ENCODE data around the gene HAUS2.
"Not testable (repeated sequence)": the region's sequence is repeated elsewhere in the genome, so short reads cannot be mapped to it uniquely, and the experiment has no call there.

Gene HAUS2

GRCh38 chr15:42584031-42584765 lies 35.6 kb downstream of the HAUS2 start:
- no peak for FAIRE-seq
- TF ChIP-seq POLR2A (IDR thresholded peaks at IDR 0.05; ENCODE audit: low read depth, low read length) = no peak
- no peak for DNase-seq (ENCODE audit: insufficient read length, low spot score)

DNA sequence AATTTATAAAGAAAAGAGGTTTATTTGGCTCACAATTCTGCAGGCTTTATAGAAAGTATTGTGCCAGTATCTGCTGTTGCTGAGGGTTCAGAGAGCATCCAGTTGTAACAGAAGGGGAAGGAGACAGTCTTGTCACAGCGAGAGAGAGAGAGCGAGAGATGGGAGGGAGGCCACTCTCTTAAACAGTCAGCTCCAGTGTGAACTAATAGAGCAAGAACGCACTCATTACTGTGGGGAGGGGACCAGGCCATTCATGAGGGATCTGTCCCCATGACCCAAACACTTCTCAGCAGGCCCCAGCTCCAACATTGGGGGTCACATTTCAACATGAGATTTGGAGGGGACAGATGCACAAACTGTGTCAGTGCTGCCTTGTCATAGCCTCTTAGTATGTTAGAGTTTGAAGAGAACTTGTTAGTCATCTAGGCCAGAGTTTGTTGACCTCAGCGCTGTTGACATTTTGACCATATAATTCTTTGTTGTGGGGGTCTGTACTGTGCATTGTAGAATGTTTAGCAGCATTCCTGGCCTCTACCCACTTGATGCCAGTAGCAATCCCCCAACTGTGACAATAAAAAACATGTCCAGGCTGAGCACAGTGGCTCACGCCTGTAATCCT lies 42.1 kb downstream of the HAUS2 start:
- FAIRE-seq (no peak), DNase-seq (ENCODE audit: insufficient read length, low spot score) (no peak)
- no peak for TF ChIP-seq POLR2A (IDR thresholded peaks at IDR 0.05; ENCODE audit: low read depth, low read length)

DNA sequence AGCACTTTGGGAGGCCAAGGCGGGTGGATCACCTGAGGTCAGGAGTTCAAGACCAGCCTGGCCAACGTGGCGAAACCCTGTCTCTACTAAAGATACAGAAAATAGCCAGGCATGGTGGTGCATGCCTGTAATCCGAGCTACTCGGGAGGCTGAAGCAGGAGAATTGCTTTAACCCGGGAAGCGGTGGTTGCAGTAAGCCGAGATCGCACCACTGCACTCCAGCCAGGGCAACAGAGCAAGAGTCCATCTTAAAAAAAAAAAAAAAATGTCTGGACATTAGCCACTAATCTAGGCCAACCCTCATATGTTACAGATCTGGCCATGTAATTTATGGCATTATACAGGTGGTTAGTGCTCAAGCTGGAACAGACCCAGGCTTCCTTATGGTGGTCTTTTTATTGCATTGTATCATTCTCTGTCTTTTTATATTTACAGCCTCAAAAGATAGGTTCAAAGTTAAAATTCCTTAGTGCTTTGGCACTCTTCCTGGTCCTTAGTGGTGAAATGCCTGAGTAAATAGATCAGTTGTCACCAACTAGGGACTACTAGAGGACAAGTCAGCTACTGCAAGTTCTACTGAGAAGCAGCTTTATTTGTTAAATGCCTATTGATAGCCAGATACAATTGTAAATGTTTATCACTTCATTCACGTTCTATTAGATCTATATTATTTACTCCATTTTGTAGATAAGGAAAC lies 42.7 kb downstream of the HAUS2 start:
- no peak for TF ChIP-seq POLR2A (IDR thresholded peaks at IDR 0.05; ENCODE audit: low read depth, low read length)
- FAIRE-seq (no peak), DNase-seq (ENCODE audit: insufficient read length, low spot score) (peak; percentile 40)

DNA sequence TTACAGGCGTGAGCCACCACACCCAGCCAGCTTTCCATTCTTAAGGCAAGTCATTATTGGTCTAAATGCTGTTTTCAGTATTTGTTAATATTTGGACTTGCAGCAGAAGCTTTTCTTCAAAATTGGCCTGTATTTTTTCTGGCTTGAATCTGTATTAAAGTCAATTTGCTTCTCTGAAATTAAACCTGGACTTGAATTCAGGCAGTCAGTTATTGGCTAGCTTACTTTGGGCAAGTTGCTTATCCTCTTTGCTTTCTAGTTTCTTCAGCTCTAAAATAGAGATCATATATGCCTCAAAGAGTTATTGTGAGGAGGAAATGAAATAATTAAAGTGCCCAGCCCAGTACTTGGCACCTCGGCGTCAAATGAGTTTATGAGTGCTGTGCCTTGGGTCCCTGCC lies 44.1 kb downstream of the HAUS2 start:
- DNase-seq (ENCODE audit: insufficient read length, low spot score) (no peak), FAIRE-seq (no peak)
- TF ChIP-seq POLR2A (IDR thresholded peaks at IDR 0.05; ENCODE audit: low read depth, low read length) = no peak

DNA sequence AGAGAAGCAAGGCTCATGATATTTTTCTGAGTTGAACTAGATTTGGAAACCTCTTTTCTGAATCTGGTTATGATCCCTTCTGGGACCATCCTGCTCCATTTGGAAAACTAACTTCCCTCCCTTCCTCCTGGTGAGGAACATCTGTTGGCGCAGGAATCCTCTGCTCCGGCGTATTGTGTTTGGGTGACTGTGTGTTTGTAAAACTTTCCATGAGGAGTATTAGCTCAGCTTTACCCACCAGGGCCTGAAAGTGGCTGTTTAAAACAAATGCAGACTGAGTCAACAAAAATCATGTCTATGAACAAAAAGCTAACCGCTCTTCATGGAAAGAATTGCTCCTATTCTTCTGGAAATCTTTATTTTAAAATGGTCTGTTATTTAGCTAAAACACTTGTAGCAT lies 44.5 kb downstream of the HAUS2 start:
- TF ChIP-seq POLR2A (IDR thresholded peaks at IDR 0.05; ENCODE audit: low read depth, low read length) = no peak
- no peak for DNase-seq (ENCODE audit: insufficient read length, low spot score)
- FAIRE-seq = no peak

DNA sequence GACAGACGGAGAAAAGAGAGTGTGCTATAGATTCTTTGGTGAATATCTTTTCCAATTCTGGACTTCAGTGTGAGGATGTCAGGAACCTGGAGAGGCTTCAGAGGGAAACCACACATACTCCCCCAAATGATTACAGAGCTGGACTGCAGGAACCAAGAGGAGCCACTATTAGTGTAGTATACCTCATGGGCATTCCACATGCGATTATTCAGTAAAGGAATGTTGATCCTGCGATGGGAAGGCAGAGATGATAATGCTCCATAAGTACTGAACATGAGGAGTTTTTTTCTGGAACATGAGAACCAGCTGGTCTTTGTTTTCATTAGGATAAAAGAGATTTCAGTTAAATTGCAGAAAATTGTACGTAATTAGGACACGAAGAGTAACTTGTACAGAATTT lies 45.5 kb downstream of the HAUS2 start:
- DNase-seq (ENCODE audit: insufficient read length, low spot score) (no peak), FAIRE-seq (no peak)
- TF ChIP-seq POLR2A (IDR thresholded peaks at IDR 0.05; ENCODE audit: low read depth, low read length) = no peak

DNA sequence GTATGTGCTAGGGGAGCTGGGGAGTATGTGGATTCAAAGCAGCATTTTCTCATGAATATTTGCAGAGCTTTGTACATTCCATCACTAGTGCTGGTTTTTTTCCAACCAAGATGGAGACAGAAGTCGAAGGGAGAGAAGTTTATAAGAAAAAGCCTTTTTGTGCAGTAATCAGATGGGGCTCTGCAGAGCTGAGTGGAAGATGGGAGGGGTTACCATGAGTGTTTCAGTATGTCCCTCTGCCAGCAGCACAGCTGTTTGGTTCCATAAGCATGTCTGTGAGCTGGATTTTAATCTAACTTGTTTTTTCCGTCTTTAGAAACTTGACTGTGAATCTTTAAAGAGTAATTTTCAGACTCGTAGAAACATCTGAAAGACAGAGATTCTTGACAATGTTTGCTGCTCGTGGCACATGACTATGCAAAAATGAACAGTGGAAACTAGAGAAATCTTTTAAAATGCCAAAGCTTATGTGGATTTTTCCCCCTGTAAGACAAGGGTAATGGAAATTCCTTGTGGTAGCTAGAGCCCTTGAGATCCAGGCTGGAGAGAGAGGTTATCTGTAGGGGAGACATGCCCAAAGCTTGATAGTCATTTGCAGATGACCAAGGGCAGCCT lies 47.1 kb downstream of the HAUS2 start:
- no peak for TF ChIP-seq POLR2A (IDR thresholded peaks at IDR 0.05; ENCODE audit: low read depth, low read length)
- DNase-seq (ENCODE audit: insufficient read length, low spot score) = no peak
- FAIRE-seq = no peak

DNA sequence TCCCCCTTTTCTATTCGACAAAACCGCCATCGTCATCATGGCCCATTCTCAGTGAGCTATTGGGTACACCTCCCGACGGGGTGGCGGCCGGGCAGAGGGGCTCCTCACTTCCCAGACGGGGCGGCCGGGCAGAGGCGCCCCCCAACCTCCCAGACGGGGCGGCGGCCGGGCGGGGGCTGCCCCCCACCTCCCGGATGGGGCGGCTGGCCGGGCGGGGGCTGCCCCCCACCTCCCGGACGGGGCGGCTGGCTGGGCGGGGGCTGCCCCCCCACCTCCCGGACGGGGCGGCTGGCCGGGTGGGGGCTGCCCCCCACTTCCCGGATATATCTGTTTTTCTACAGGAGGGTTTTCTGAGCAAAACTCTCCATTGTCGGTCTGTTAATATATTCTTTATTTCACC lies 52.7 kb downstream of the HAUS2 start:
- not testable (repeated sequence) for FAIRE-seq

GRCh38 chr15:42602501-42602900 lies 53.9 kb downstream of the HAUS2 start:
- FAIRE-seq (no peak), DNase-seq (ENCODE audit: insufficient read length, low spot score) (no peak)
- no peak for TF ChIP-seq POLR2A (IDR thresholded peaks at IDR 0.05; ENCODE audit: low read depth, low read length)

More for the DNA sequence above, 52.7 kb downstream of the HAUS2 start:
- not testable (repeated sequence) for DNase-seq (ENCODE audit: insufficient read length, low spot score)

DNA sequence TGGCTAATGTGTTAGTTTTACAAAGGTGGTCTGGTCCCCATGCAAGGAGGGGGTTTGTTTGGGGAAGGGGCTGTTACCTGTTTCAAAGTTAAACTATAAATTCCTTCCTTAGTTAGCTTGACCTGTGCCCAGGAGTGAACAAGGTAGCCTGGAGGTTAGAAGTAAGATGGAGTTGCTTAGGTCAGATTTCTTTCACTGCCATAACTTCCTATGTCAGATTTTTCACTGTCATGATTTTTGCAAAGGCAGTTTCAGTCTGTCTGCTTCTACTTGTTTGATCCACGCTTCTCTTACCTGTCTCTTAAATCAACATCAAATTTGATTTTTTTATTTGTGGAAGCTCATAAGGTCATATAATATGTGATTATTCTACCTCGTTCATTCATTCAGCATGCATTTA lies 55.3 kb downstream of the HAUS2 start:
- FAIRE-seq = no peak
- TF ChIP-seq POLR2A (IDR thresholded peaks at IDR 0.05; ENCODE audit: low read depth, low read length) = no peak
- DNase-seq (ENCODE audit: insufficient read length, low spot score) = no peak

DNA sequence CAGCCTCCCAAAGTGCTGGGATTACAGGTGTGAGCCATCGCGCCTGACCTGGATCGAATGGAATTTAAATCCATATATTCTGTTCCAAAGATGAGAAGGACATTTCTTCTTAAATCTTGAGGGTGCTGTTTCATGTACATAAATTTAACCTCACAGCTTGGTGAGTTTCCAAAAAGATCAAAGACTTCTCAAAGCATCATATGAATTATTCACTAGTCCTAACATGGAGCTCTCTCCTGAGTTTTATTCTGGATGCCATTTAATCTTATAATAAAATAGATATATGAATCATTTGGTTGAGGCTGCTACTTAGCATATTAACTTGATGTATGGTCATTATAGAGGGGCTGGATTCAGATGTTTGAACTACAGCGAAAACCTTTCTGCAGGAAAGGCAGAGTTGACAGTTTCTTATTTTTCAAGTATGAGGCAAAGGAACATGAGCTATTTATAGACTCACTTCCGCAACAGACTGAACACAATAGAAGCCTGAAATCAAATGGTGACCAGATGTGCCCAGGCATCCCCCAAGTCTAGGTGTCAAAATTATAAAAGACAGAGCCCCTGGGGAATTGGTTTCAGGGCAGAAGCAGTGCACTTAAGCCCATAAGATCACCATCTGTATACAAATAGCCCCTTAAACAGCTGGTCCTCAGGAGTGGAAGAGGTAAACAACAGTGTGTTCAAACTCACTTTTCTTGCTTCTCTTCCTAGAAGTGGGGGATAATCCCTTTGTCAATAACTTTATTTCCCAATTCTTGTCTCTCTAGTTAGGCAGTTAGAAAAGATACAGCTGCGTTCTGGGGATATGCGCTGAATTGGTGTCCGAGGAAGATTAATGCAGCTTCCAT lies 56.5 kb downstream of the HAUS2 start:
- no peak for TF ChIP-seq POLR2A (IDR thresholded peaks at IDR 0.05; ENCODE audit: low read depth, low read length)
- FAIRE-seq (no peak), DNase-seq (ENCODE audit: insufficient read length, low spot score) (no peak)

DNA sequence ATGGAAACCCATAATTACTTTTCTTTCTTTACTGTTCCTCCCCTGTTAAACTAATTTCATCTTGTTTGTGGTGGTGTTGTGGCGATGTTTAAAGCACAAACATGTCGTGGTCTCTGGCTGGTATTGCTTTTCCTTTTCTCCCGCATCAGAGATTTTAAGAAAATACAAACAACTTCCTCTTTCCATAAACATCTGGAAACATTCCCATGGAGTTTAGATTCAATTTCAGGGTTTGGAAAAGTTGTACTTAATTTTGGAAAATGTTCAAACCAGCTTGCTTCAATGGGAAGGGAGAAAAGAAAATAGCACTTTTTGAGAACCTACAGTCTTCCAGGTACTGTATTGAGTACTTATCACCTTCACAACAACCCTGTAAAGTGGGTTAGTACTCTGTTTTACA lies 57.2 kb downstream of the HAUS2 start:
- TF ChIP-seq POLR2A (IDR thresholded peaks at IDR 0.05; ENCODE audit: low read depth, low read length) = no peak
- DNase-seq (ENCODE audit: insufficient read length, low spot score) = no peak
- FAIRE-seq = no peak

GRCh38 chr15:42608110-42608531 lies 59.5 kb downstream of the HAUS2 start:
- no peak for FAIRE-seq
- no peak for TF ChIP-seq POLR2A (IDR thresholded peaks at IDR 0.05; ENCODE audit: low read depth, low read length)
- no peak for DNase-seq (ENCODE audit: insufficient read length, low spot score)

Measured in H54 (cell line).